ENCODE results near the gene FRMPD4.

Gene FRMPD4

GRCh38 chrX:12672367-12673106 is 534.3 kb downstream of the FRMPD4 start:
- no peak for DNase-seq (ENCODE audit: low read depth)

- DNase-seq (ENCODE audit: low read depth) = no peak
Observed at GRCh38 chrX:12673487-12673886, 535.2 kb downstream of the FRMPD4 start.

GRCh38 chrX:12679522-12679921 is 541.2 kb downstream of the FRMPD4 start:
- DNase-seq (ENCODE audit: low read depth) = no peak

DNA sequence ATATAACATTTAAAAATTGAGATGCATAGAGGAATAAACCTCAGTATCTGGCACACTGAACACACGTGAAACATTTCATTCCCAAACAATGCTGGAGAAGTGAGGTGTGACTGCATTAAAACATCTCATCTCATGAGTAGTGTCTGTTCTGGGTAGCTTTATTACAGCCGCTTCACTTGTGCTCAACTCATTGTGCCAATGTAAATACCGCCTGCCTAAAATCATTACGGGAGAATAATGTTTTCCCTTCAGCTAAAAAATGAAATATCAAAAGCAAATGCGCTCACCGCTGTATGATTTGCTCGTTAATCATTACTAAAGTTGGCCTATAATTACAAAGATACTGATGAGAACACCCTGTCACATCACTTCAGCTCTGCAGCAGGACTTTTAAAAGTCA is 542.8 kb downstream of the FRMPD4 start:
- DNase-seq (ENCODE audit: low read depth) = no peak

DNA sequence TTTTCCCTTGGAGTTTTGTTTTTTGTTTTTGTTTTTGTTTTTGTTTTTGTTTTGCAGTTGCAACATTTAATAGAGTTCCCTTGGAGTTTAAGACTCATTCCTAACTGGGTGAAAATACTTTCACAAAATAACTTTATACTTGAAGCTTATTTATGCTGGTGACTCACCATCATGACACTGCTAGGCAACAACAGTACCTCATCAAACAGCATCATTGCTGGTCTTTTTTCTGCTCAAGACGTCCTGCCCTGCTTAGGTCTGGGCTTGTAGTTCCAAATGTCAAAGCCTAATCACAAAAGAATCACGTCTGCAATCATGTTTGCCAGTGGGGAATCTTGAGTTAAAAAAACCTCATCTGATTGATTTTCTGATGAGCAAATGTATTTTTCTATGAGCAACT is 547.3 kb downstream of the FRMPD4 start:
- no peak for DNase-seq (ENCODE audit: low read depth)

GRCh38 chrX:12686331-12686730 is 548.1 kb downstream of the FRMPD4 start:
- DNase-seq (ENCODE audit: low read depth) = no peak

DNA sequence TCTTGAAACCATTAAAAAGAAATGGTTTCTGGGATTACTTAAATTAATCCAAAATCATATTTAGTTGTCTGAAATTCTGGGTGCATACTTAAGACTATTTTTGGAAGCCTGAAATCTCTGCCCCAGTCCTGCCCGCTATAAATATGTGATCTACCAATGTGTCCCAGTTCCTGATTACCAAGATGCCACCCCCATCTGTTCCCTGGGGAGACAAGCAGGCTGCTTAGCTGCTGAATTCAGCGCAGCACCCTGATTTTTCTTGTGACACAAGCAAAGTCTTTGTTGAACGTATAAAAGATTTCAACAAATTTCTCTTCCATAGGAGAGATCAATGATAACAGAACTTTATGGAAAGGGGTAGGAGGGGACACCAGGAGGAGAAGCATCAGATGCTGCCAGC is 552.4 kb downstream of the FRMPD4 start:
- no peak for DNase-seq (ENCODE audit: low read depth)

DNA sequence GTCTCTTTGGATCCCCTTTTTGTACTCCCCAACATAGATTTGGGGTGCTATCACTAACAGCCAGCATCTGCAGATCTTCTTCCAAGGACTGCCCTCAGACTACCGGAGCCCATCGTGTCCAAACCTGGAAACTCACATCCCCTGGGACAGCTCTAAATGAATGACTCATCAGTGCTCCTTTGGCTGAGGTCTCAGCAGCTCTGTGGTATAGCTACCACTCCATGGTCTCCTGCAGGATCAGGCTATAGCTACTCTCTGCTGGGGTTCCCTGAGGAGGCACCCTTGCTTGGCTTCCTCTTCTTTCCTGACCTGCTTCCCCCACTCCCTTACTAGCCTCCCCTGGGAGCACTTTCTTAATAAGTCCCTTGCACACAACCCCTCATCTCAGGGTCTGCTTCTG is 555.5 kb downstream of the FRMPD4 start:
- no peak for DNase-seq (ENCODE audit: low read depth)

DNA sequence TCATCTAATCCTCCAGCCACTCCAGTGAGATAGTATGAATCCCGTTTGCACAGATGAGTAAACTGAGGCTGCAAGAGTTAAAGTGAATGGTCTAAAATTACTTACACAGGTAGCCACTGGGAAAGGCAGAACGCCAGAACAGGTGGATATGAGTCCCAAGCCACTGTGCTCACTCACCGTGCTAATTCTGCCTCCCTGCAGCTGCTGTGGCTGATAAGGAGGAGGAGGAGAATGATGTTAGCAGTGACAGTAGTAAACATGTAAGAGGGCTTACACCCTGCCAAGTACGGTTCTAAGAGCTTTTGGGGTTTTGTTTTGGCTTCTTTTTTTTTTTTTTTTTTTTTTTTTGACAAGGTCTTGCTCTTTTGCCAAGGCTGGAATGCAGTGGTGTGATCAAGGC is 562.5 kb downstream of the FRMPD4 start:
- no peak for DNase-seq (ENCODE audit: low read depth)

GRCh38 chrX:12701628-12702027 is 563.4 kb downstream of the FRMPD4 start:
- DNase-seq (ENCODE audit: low read depth) = no peak

DNA sequence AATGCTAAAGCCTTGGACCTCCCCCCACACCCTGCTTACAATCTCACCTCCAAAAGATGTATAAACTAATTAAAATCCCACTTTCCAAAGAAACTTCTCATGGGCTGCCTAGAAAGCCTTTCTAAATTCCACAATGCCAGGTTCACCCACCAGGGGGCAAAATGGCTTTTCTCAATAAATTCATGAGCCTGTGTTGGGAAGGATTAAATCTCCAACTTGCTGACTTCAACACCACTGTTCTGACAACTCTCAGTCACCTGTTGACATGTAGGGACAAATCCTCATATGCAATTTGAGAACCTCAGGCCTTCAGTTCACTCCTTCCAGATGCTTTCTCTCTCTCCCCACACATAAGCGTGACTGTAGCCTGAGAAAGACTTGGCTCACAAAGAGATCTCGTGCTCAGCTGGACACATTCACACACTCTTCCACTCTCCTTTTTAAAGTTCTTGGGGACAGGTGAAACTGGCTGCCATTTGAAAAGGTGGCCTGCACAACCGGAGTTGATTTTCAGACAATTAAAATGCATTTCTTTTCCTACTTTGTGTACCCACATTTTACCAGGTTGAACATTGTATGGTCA is 564.3 kb downstream of the FRMPD4 start:
- no peak for DNase-seq (ENCODE audit: low read depth)

- no peak for DNase-seq (ENCODE audit: low read depth)
Observed at GRCh38 chrX:12704706-12705105, 566.4 kb downstream of the FRMPD4 start.

DNA sequence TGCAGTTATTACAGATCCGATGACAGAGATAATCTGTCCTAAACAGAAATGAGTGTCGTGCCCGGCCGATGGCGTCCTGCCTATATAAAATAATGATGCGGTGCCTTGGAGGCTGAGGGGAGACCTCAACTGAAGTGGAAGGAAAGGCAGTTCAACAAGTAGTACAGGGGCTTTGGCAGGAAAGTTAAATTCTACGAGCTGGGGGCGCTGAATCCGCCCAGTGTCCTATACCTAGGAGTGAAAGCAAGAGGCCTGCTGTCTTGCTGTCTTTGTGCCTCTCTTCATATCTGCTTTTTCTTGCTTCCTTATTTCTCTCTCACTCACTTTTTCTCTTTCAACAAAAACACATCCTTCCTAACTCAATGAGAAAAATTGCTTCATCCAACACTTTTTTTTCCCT is 570.8 kb downstream of the FRMPD4 start:
- DNase-seq (ENCODE audit: low read depth) = no peak

GRCh38 chrX:12711435-12712040 is 573.3 kb downstream of the FRMPD4 start:
- DNase-seq (ENCODE audit: low read depth) = no peak

DNA sequence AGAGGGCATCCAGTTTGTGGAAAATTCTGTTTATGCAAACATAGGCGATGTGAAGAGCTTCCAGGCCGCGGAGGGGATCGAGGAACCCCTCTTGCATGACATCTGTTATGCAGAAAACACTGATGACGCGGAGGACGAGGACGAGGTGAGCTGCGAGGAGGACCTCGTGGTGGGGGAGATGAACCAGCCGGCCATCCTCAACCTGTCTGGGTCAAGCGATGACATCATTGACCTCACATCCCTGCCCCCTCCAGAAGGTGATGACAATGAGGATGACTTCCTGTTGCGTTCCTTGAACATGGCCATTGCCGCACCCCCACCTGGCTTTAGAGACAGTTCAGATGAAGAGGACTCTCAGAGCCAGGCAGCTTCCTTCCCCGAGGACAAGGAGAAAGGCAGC is 578.3 kb downstream of the FRMPD4 start:
- DNase-seq (ENCODE audit: low read depth) = no peak

DNA sequence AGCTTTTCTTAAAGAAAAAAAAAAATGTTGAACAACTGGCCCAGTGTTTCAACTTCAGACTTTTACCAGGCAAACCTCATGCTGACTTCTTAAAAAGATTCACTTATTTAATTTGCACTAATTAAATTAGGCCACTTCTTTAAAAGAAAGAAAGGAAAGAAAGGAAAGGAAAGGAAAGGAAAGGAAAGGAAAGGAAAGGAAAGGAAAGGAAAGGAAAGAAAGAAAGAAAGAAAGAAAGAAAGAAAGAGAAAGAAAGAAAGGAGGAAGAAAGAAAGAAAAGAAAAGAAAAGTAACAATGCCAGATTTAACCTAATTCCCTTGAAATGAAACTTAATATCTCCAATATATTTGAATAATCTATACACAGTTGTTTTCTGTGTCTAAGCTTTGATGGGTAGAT is 581.6 kb downstream of the FRMPD4 start:
- DNase-seq (ENCODE audit: low read depth) = no peak

DNA sequence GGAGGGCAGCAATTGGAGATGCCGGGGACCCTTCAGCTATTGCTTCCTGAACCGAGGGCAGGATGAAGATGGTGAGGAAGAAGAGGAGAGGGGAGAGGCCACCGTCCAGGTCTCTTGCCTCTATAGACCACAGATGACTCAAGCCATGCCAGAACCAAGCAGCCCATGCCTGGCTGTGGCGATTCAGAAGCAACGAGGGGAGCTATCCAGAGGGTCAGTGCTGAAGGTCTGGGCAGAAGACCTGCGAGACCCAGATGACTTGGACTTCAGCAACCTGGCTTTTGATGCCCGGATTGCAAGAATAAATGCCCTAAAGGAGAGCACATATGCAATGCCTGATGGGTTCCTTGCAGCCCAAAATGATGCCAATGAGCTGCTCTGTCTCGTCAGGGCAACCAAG is 582.8 kb downstream of the FRMPD4 start:
- DNase-seq (ENCODE audit: low read depth) = no peak

DNA sequence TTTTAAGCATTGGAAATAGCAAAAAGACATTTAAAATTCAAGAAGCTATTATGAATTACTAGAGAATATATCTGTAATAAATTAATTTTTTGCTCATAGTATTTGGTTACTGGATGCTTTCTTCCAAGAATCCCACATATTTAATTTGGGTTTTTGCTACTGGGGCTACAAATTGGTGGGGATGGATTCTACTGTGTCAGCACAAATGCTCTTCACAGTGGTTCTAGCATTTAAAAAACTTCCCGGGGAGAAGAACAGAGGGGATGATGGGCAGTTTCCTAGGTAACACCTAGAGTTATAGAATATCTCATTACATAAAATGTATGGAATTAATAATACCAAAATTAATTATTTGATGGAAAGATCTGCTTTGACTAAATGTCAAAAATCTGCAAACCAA is 584.0 kb downstream of the FRMPD4 start:
- no peak for DNase-seq (ENCODE audit: low read depth)

DNA sequence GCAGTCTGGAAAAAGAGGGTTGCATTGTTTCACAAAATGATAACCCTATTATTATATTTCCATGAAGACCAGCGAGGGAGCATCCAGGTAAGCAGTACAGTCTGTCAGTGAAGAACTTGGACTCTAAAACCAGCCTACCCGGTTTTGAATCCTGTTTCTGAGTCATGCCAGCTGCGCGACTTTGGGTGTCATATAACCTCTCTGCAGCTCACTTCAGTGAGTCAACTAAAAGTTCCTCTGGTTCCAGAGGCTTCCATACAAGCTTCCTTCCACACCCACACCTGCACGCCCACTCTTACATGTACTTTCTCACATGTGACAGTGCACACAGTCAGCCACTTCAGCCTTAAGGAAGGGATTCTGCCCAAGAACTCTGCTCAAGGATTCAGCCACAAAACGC is 603.1 kb downstream of the FRMPD4 start:
- no peak for DNase-seq (ENCODE audit: low read depth)

DNA sequence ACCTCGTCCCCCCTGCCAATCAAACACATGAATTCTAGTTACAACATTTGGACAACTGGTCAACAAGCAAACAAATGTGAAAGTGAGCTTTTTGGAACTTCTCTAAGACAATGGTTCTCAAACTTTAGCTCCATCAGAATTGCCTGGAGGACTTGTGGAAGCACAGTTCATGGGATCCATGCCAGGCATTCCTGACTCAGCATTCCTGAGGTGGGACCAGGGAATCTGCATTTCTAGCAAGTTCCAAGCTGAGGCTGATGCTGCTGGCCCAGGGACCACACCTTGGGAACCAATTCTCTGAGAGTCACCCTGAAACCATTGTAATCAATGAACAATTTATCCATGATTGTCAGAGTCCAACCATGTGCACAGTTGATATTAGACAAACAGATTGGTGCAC is 609.2 kb downstream of the FRMPD4 start:
- DNase-seq (ENCODE audit: low read depth) = no peak

DNA sequence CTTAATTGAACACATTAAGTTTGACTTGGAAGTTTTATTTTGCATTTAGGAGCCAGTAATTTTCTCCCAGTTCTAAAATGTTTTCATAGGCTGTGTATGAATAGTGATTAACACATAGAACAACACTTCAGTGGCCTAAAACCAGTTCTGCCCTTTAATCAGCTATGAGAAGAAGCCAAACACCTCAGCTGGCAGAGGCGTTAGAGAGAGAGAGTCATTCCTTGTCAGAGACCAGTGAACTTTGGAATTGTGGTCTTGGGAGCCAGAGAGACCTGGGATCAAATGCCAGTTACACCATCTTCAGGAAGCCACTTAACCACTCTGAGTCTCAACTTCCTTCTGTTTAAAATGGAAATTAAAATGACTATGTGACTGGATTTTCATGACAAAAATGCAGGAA is 613.6 kb downstream of the FRMPD4 start:
- DNase-seq (ENCODE audit: low read depth) = no peak

DNA sequence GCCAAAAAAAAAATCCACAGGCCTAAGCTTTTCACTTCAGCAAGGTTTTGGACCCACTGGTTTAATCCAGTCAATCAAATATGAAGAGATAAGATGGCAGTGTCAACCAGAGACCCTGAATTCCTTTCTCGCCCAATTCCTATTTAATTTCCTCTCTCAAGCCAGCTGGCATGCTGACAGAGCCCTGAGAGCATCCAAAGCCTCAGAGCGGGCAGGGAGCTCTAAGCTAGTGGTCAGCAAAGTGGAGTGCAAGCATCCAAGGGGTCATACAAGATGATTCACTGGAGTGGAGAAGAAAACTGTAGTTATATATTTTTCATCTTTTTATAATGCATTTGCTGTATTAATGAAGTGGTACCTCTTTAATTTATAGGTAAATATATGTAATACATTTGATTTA is 615.1 kb downstream of the FRMPD4 start:
- no peak for DNase-seq (ENCODE audit: low read depth)

DNA sequence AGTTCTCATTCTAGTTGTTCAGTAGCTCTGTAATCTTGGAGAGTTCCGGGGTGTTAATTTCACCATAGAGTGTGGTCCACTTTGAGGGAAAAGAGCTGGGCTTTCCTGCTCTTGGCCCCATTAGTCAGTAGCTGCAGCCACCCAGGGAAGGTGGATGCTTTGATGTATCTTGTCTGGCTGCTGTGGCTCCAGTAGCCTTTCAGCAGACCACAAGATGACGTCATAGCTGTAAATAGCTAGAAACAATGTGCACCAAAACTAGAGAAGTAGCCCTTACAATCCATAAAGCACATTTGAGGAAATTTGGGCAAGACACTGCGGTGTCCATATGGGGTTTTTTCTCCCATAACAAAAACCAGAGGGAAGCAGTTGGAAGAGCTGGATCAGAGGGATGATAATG is 620.0 kb downstream of the FRMPD4 start:
- DNase-seq (ENCODE audit: low read depth) = no peak

GRCh38 chrX:12767856-12768255 is 629.6 kb downstream of the FRMPD4 start:
- no peak for DNase-seq (ENCODE audit: low read depth)
